HUDEP-2 (cell line): ENCODE measurements around the gene CIDEB.

Experiments
- DNase-seq, 76 experiments: peaks; one replicate each; lab custom pipeline; 2025; ENCODE audit not compliant: unreplicated experiment in 76 of 76; lab: John Stamatoyannopoulos, UW

CIDEB gene

GRCh38 chr14:24271834-24272263 is 35.9 kb downstream of the CIDEB start:
- no peak for DNase-seq

- peak in 72 of 76 experiments; percentile 28 to 87 (median 72) for DNase-seq
Measured at GRCh38 chr14:24271134-24271833, 36.5 kb downstream of the CIDEB start, which contains the start of gene RABGGTA. Gene RABGGTA, minus strand, starts transcription at chr14:24271597. Its CDS starts 482 bp downstream, at chr14:24271115.

GRCh38 chr14:24270537-24271133 is 37.1 kb downstream of the CIDEB start:
- peak in 1 of 76 experiments; percentile 21 for DNase-seq

GRCh38 chr14:24269910-24270536 is 37.8 kb downstream of the CIDEB start:
- DNase-seq, result no peak

- no peak for DNase-seq
Measured at GRCh38 chr14:24269368-24269767, 38.4 kb downstream of the CIDEB start.

GRCh38 chr14:24268225-24268624 is 39.6 kb downstream of the CIDEB start:
- no peak for DNase-seq

- no peak for DNase-seq
Measured at GRCh38 chr14:24267516-24267915, 40.3 kb downstream of the CIDEB start.

- DNase-seq, result no peak
Measured at GRCh38 chr14:24266344-24267244, 41.2 kb downstream of the CIDEB start.

GRCh38 chr14:24264298-24264697 is 43.5 kb downstream of the CIDEB start:
- no peak for DNase-seq

- no peak for DNase-seq
Measured at GRCh38 chr14:24263848-24264247, 43.9 kb downstream of the CIDEB start.

GRCh38 chr14:24262821-24263733 is 44.7 kb downstream of the CIDEB start, which contains the start of gene TGM1:
Gene TGM1, minus strand, starts transcription at chr14:24263177. Its CDS starts 825 bp downstream, at chr14:24262352.
- DNase-seq, result no peak

- no peak for DNase-seq
Measured at GRCh38 chr14:24261969-24262327, 45.8 kb downstream of the CIDEB start.

- DNase-seq, result no peak
Measured at GRCh38 chr14:24261256-24261968, 46.4 kb downstream of the CIDEB start.

- no peak for DNase-seq
Measured at GRCh38 chr14:24260780-24261157, 47.0 kb downstream of the CIDEB start.

- DNase-seq, result peak in 12 of 76 experiments; percentile 4 to 40 (median 18)
Measured at GRCh38 chr14:24260026-24260779, 47.6 kb downstream of the CIDEB start.

- no peak for DNase-seq
Measured at GRCh38 chr14:24259282-24260025, 48.3 kb downstream of the CIDEB start.

GRCh38 chr14:24258548-24259265 is 49.1 kb downstream of the CIDEB start:
- no peak for DNase-seq
